NOMO-1 treated with dmso at 0.1 percent for 144 hours (cell line): ENCODE results near the gene PPIE.

Source experiments
- DNase-seq: peaks from one replicate; lab custom pipeline; 2025; ENCODE audit not compliant: unreplicated experiment; lab: John Stamatoyannopoulos, UW

Gene PPIE

GRCh38 chr1:39800471-39800835 lies 61.8 kb downstream of the PPIE start:
- DNase-seq: peak; percentile 75

GRCh38 chr1:39802496-39803260 lies 64.0 kb downstream of the PPIE start:
- no peak for DNase-seq

- DNase-seq: no peak
Measured at GRCh38 chr1:39805385-39805784, 66.7 kb downstream of the PPIE start.

GRCh38 chr1:39808784-39809517 lies 70.3 kb downstream of the PPIE start:
- DNase-seq: no peak

GRCh38 chr1:39812913-39813312 lies 74.2 kb downstream of the PPIE start:
- DNase-seq: no peak
